GM10847 (cell line): ENCODE measurements around the gene SPATA16.

Experiments used
- POLR2A ChIP-seq: IDR thresholded peaks from 2 replicates; pipeline ENCODE4 v1.6.1; 2011; ENCODE audit not compliant: insufficient read length; ENCODE audit errors: extremely low read depth

The SPATA16 gene

GRCh38 chr3:172931746-172932285, 209.2 kb downstream of the SPATA16 start:
- TF ChIP-seq POLR2A, result no peak

- TF ChIP-seq POLR2A, result no peak
These were observed 211.6 kb downstream of the SPATA16 start for GRCh38 chr3:172929451-172929850.

GRCh38 chr3:172924546-172924945, 216.5 kb downstream of the SPATA16 start:
- no peak for TF ChIP-seq POLR2A

- no peak for TF ChIP-seq POLR2A
These were observed 221.7 kb downstream of the SPATA16 start for GRCh38 chr3:172919297-172919683.

- no peak for TF ChIP-seq POLR2A
These were observed 222.3 kb downstream of the SPATA16 start for GRCh38 chr3:172918568-172919296.

GRCh38 chr3:172918165-172918564, 222.9 kb downstream of the SPATA16 start:
- no peak for TF ChIP-seq POLR2A

GRCh38 chr3:172915911-172916514, 225.0 kb downstream of the SPATA16 start:
- TF ChIP-seq POLR2A, result no peak

GRCh38 chr3:172914854-172915253, 226.2 kb downstream of the SPATA16 start:
- TF ChIP-seq POLR2A, result no peak

- no peak for TF ChIP-seq POLR2A
These were observed 227.0 kb downstream of the SPATA16 start for GRCh38 chr3:172913911-172914655.

- TF ChIP-seq POLR2A, result no peak
These were observed 229.9 kb downstream of the SPATA16 start for GRCh38 chr3:172911142-172911541.

- no peak for TF ChIP-seq POLR2A
These were observed 232.2 kb downstream of the SPATA16 start for GRCh38 chr3:172908771-172909270.

GRCh38 chr3:172905451-172905850, 235.6 kb downstream of the SPATA16 start:
- no peak for TF ChIP-seq POLR2A

GRCh38 chr3:172904711-172905373, 236.2 kb downstream of the SPATA16 start:
- no peak for TF ChIP-seq POLR2A

GRCh38 chr3:172903642-172904320, 237.3 kb downstream of the SPATA16 start:
- TF ChIP-seq POLR2A, result no peak

- no peak for TF ChIP-seq POLR2A
These were observed 248.9 kb downstream of the SPATA16 start for GRCh38 chr3:172892158-172892557.
